ENCODE results near the gene RAB17. TPM values are rescaled to one million over a fixed set of nuclear protein-coding genes. Genes with fewer than 3 reads are reported as not detected.
"Not testable (repeated sequence)": the region's sequence is repeated elsewhere in the genome, so short reads cannot be mapped to it uniquely, and the experiment has no call there.

RAB17 gene
- total and polyA plus RNA-seq, 2 of the 4 experiments (the other 2 are of a cell fraction), result 0.41 TPM; not detected in 1

GRCh38 chr2:237612527-237613357 is 22.2 kb upstream of the RAB17 start:
- POLR2A ChIA-PET (ENCODE audit: unreplicated experiment), result no interaction called here
- TF ChIP-seq MAFK (IDR thresholded peaks at IDR 0.05; ENCODE audit: low read depth, low read length) (no peak), CEBPB (IDR thresholded peaks at IDR 0.05; ENCODE audit: low read depth, low read length) (no peak), RAD21 (IDR thresholded peaks at IDR 0.05; ENCODE audit: low read length) (no peak), SMC3 (IDR thresholded peaks at IDR 0.05; ENCODE audit: low read depth, low read length) (no peak)
- Histone ChIP-seq H4K20me1 (ENCODE audit: insufficient read depth, low read length) (no peaks in the 10 kb centered on the region), H4K5ac (ENCODE audit: low read depth, low read length) (no peak overlapping the region), H2AK9ac (replicated peaks; ENCODE audit: low read depth, low read length, poor library complexity) (no peak overlapping the region), H4K8ac (ENCODE audit: low read depth in 2 of 2, low read length in 2 of 2) (no peak overlapping the region), H2BK20ac (ENCODE audit: low read depth, low read length) (no peak overlapping the region), H3K9ac (ENCODE audit: low read depth, low read length) (no peak overlapping the region), H3K27me3 (ENCODE audit: control insufficient read depth, insufficient read depth, low read length) (no peaks in the 10 kb centered on the region), H2BK120ac (ENCODE audit: low read depth, low read length) (no peak overlapping the region; the same call in 1 of the 2 replicates), H3K23ac (ENCODE audit: low read depth, low read length) (no peak overlapping the region), H3K4me1 (ENCODE audit: control insufficient read depth, insufficient read depth, low read length) (peaks cover 30% of the 10 kb centered on the region), H3K27ac (ENCODE audit: insufficient read depth, low read length) (no peak overlapping the region), H2BK5ac (ENCODE audit: low read depth, low read length, poor library complexity, severe bottlenecking) (no peak overlapping the region), H3K4ac (ENCODE audit: low read depth, low read length) (peak overlapping the region; percentile 31; the same call in 1 of the 2 replicates), H3K4me2 (ENCODE audit: low read depth, low read length) (no peak overlapping the region), H4K91ac (ENCODE audit: insufficient read depth, low read depth, low read length) (no peak overlapping the region), H3K79me1 (ENCODE audit: low read depth in 1 of 2, low read length in 2 of 2) (peaks cover 0 to 14% of the 10 kb centered on the region in 2 experiments; a peak in 2 of 4 replicates), H2AFZ (replicated peaks; ENCODE audit: low read length, poor library complexity) (no peak overlapping the region), H3K56ac (ENCODE audit: extremely low read depth, insufficient read depth, low read length) (no peak overlapping the region), H3K9me3 (ENCODE audit: control insufficient read depth, insufficient read depth, low read length) (no peaks in the 10 kb centered on the region), H3K36me3 (ENCODE audit: control insufficient read depth, insufficient read depth, low read length) (no peaks in the 10 kb centered on the region), H3K14ac (replicated peaks; ENCODE audit: low read depth, low read length) (no peak overlapping the region), H3K4me3 (ENCODE audit: insufficient read depth, low read depth, low read length) (no peak overlapping the region), H2BK15ac (ENCODE audit: low read depth, low read length) (no peak overlapping the region), H3K18ac (ENCODE audit: low read depth, low read length) (no peak overlapping the region), H3K9me1 (ENCODE audit: insufficient read depth, low read length) (peaks cover 34% of the 10 kb centered on the region), H2AK5ac (ENCODE audit: low read depth, low read length) (peak overlapping the region; percentile 74; the same call in 1 of the 2 replicates)
- CTCF ChIA-PET, result no interaction called here
- dilution Hi-C loops (cut with HindIII; ENCODE audit: low sequenced_read_pairs, unreplicated experiment), result no loop called here
- WGBS, 2 experiments (ENCODE audit: extremely low coverage in 2 of 2, insufficient read length in 1 of 2), result 96% methylated on average over 4 of the region's 10 CpGs; no CpG with 5 or more reads in 1 of the 2 experiments
- DNase-seq (no peak), ATAC-seq (ENCODE audit: low read depth) (no peak)
- no TSS peak for BruUV-seq (replicated peaks)
- in situ Hi-C loops (cut with MboI; ENCODE audit: low sequenced_read_pairs), result no loop called here
- intact Hi-C loops (cut with micrococcal nuclease), result no loop called here

DNA sequence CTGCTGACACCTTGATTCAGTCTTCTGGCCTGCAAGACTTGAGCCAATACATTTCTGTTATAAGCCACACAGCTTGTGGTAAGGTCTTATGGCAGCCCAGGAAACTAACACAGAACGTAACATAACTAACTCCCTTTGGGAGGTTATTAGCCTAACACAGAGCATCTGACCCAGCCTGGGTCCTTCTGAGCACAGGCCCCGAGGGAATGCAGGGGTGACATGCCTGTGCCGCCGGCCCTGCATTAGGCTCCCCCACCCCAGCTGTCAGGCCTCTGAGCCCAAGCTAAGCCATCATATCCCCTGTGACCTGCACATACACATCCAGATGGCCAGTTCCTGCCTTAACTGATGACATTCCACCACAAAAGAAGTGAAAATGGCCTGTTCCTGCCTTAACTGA is 16.0 kb upstream of the RAB17 start:
- H3K4ac ChIP-seq (ENCODE audit: low read depth, low read length); H2BK15ac ChIP-seq (ENCODE audit: low read depth, low read length); intact Hi-C loops (cut with micrococcal nuclease); H4K20me1 ChIP-seq (ENCODE audit: insufficient read depth, low read length); H3K4me2 ChIP-seq (ENCODE audit: low read depth, low read length); H3K9ac ChIP-seq (ENCODE audit: low read depth, low read length); H3K27ac ChIP-seq (ENCODE audit: insufficient read depth, low read length); BruUV-seq (replicated peaks); H2BK5ac ChIP-seq (ENCODE audit: low read depth, low read length, poor library complexity, severe bottlenecking); H3K9me1 ChIP-seq (ENCODE audit: insufficient read depth, low read length); H4K91ac ChIP-seq (ENCODE audit: insufficient read depth, low read depth, low read length); H3K9me3 ChIP-seq (ENCODE audit: control insufficient read depth, insufficient read depth, low read length); H3K23ac ChIP-seq (ENCODE audit: low read depth, low read length); H2AK5ac ChIP-seq (ENCODE audit: low read depth, low read length); H3K27me3 ChIP-seq (ENCODE audit: control insufficient read depth, insufficient read depth, low read length); H4K8ac ChIP-seq (ENCODE audit: low read depth in 2 of 2, low read length in 2 of 2); in situ Hi-C loops (cut with MboI; ENCODE audit: low sequenced_read_pairs); H3K14ac ChIP-seq (replicated peaks; ENCODE audit: low read depth, low read length); DNase-seq; dilution Hi-C loops (cut with HindIII; ENCODE audit: low sequenced_read_pairs, unreplicated experiment); H3K18ac ChIP-seq (ENCODE audit: low read depth, low read length); H2BK20ac ChIP-seq (ENCODE audit: low read depth, low read length); H3K79me1 ChIP-seq (ENCODE audit: low read depth in 1 of 2, low read length in 2 of 2); ATAC-seq (ENCODE audit: low read depth); H2AK9ac ChIP-seq (replicated peaks; ENCODE audit: low read depth, low read length, poor library complexity); POLR2A ChIA-PET (ENCODE audit: unreplicated experiment); H2AFZ ChIP-seq (replicated peaks; ENCODE audit: low read length, poor library complexity); H3K4me1 ChIP-seq (ENCODE audit: control insufficient read depth, insufficient read depth, low read length); H3K56ac ChIP-seq (ENCODE audit: extremely low read depth, insufficient read depth, low read length); H4K5ac ChIP-seq (ENCODE audit: low read depth, low read length); H3K4me3 ChIP-seq (ENCODE audit: insufficient read depth, low read depth, low read length); CTCF ChIA-PET; H3K36me3 ChIP-seq (ENCODE audit: control insufficient read depth, insufficient read depth, low read length): not testable (repeated sequence)
- WGBS, 2 experiments (ENCODE audit: extremely low coverage in 2 of 2, insufficient read length in 1 of 2), result 67% methylated on average over 1 of the region's 4 CpGs; no CpG with 5 or more reads in 1 of the 2 experiments
- H2BK120ac ChIP-seq (ENCODE audit: low read depth, low read length), result peak overlapping the region; percentile 40; the same call in 1 of the 2 replicates

Measured in IMR-90 (cell line).